Bronchial epithelial cell (primary cell): ENCODE data around the gene PSMA3. TPM values are rescaled to one million over a fixed set of nuclear protein-coding genes. Genes with fewer than 3 reads are reported as not detected.

Source experiments
- DNase-seq: peaks from one replicate; pipeline ENCODE4 v3.0.0-alpha.2; 2010; ENCODE audit warnings: low read depth
- FAIRE-seq: peaks from 2 replicates; lab custom pipeline; 2011; peaks lifted over from hg19 to GRCh38; lab: Jason Lieb, UNC
- H3K27me3 ChIP-seq: 2 replicates; pipeline ENCODE4 v1.5.1; 2011; ENCODE audit warnings: low read length; ENCODE audit not compliant: control insufficient read depth, insufficient read depth
- H3K36me3 ChIP-seq: 2 replicates; pipeline ENCODE4 v1.5.1; 2011; ENCODE audit warnings: low read length; ENCODE audit not compliant: control insufficient read depth, insufficient read depth
- H3K4me3 ChIP-seq: 2 replicates; pipeline ENCODE4 v1.5.1; 2011; ENCODE audit warnings: mild to moderate bottlenecking, low read depth, low read length, control low read depth
- total RNA-seq: library from RNA; depleted of rRNA; stranded (reverse); fragments of >200 nt; gene quantifications from 2 replicates; pipeline ENCODE4 v1.2.1, GENCODE V29; 2014
- TF ChIP-seq, protein P1 (sequence below): IDR thresholded peaks from 2 replicates; pipeline ENCODE4 v1.5.1; 2011; ENCODE audit warnings: mild to moderate bottlenecking, moderate library complexity, low read length, control low read depth, inconsistent platforms; ENCODE audit not compliant: insufficient read depth, severe bottlenecking

Gene PSMA3
- total RNA-seq, 1 donor from 2014 or later: 76.1 TPM

DNA sequence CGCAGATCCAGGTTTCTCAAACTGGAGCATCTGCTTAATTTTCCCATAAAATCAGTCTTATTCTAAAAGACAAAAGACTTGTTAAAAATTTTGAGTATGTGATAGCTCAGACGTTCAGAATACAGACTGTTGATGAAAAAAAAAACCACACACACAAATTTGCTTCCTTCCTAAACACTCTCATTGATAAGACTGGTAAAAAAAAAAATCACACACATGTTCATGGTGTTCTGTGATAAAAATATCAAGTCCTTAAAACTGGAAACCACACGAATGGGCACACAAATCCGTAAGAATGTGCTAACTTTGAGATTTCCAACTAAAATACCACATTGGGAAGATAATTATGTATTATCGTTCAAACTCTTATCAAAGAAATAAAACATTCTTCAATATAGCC is 47.0 kb downstream of the PSMA3 start:
- no peak for FAIRE-seq
- DNase-seq: no peak
- H3K4me3 ChIP-seq: no peak overlapping the region
- H3K36me3 ChIP-seq: peaks cover 6% of the 10 kb centered on the region
- no peaks in the 10 kb centered on the region for H3K27me3 ChIP-seq
- TF ChIP-seq, protein P1, sequence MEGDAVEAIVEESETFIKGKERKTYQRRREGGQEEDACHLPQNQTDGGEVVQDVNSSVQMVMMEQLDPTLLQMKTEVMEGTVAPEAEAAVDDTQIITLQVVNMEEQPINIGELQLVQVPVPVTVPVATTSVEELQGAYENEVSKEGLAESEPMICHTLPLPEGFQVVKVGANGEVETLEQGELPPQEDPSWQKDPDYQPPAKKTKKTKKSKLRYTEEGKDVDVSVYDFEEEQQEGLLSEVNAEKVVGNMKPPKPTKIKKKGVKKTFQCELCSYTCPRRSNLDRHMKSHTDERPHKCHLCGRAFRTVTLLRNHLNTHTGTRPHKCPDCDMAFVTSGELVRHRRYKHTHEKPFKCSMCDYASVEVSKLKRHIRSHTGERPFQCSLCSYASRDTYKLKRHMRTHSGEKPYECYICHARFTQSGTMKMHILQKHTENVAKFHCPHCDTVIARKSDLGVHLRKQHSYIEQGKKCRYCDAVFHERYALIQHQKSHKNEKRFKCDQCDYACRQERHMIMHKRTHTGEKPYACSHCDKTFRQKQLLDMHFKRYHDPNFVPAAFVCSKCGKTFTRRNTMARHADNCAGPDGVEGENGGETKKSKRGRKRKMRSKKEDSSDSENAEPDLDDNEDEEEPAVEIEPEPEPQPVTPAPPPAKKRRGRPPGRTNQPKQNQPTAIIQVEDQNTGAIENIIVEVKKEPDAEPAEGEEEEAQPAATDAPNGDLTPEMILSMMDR: no peak

DNA sequence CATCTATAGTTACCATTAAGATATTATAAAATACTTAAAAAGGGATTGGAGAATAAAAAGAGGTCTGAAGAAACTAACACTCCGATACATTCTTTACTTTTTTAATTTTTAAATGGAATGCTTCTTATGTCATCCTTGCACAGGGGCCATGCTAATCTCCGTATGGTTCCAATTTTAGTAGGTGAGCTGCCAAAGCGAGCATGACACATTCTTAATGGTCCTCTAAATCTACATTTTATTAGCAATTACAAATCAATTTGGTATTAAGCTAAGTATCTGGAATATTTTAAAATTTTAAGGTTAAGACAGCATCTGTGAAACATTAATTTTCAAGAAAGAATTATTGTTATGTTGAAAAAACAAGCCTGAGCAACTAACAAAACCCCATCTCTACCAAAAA is 47.5 kb downstream of the PSMA3 start:
- Histone ChIP-seq H3K27me3 (no peaks in the 10 kb centered on the region), H3K36me3 (peaks cover 6% of the 10 kb centered on the region), H3K4me3 (no peak overlapping the region)
- TF ChIP-seq, protein P1: no peak
- DNase-seq: no peak
- no peak for FAIRE-seq

DNA sequence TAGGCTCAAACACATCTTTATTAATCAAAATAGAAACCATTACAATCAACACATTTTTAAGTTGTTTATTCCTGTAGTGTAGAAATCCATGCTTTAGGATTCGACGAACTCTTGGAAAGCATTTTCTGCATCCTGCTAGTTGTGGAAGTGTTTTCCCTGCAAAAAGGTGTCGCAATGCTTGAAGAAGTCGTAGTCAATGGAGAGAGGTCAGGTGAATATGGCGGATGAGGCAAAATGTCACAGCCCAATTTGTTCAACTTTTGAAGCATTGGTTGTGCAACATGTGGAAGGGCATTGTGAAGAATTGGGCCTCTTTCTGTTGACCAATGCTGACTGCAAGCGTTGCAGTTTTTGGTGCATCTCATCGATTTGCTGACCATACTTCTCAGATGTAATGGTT is 49.6 kb downstream of the PSMA3 start:
- FAIRE-seq: no peak

DNA sequence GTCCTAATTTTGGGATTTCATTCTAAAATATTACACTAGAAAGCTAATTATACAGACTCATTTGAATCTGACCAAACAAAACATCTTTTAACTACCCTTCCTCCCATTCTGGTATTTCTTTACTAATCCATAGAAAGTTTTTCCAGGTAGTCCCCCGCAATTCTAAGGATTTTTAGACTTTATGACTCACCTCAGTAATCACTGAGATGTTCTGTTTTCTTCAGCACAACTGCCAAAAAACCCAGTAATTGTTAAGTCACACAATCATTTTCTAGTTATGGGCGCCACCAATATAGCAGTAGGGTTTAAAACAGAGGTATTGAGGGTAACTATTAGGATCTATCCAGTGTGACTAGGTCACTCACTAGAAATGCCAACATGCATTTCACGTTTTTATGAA is 52.1 kb downstream of the PSMA3 start:
- TF ChIP-seq, protein P1: no peak
- FAIRE-seq: no peak
- H3K4me3 ChIP-seq: peak overlapping the region; percentile 61
- H3K27me3 ChIP-seq: no peaks in the 10 kb centered on the region
- DNase-seq: peak; percentile 48
- peaks cover 5% of the 10 kb centered on the region for H3K36me3 ChIP-seq

More for the DNA sequence above, 49.6 kb downstream of the PSMA3 start:
- peaks cover 6% of the 10 kb centered on the region for H3K36me3 ChIP-seq
- no peaks in the 10 kb centered on the region for H3K27me3 ChIP-seq
- no peak overlapping the region for H3K4me3 ChIP-seq
- TF ChIP-seq, protein P1: no peak
- no peak for DNase-seq

DNA sequence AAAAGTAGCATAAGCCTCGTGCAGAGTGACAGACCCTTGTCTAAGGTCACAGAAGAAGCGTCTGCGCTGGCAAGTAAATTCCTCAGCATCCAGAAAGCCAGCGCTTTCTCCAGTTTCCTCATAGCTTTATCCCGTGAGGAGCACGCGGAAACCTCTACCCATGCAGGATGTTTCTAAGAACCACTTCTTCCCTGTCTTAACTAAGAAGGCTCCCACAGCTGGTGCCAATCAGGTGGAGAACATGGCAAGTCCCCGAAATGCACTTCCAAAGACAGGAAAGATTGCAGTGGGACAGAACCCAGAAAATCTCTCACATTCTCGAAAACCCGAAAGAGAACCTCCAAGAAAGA is 52.7 kb downstream of the PSMA3 start:
- no peak for FAIRE-seq
- peak; percentile 50 for DNase-seq
- H3K4me3 ChIP-seq: peak overlapping the region; percentile 61

More for the DNA sequence above, 52.7 kb downstream of the PSMA3 start:
- Histone ChIP-seq H3K36me3 (peaks cover 5% of the 10 kb centered on the region), H3K27me3 (no peaks in the 10 kb centered on the region)
- TF ChIP-seq, protein P1: no peak
